HG03039 (cell line): ENCODE results near the gene AKR1C1.
"Not testable (repeated sequence)": the region's sequence is repeated elsewhere in the genome, so short reads cannot be mapped to it uniquely, and the experiment has no call there.

Source experiments
- ATAC-seq: cut with Tn5 transposase; IDR thresholded peaks from one replicate; pipeline ENCODE4 v1.9.1; 2021; ENCODE audit warnings: mild to moderate bottlenecking, moderate library complexity; ENCODE audit not compliant: unreplicated experiment

Gene AKR1C1

GRCh38 chr10:4947039-4947634 is 16.1 kb upstream of the AKR1C1 start:
- ATAC-seq = no peak

- no peak for ATAC-seq
These were observed 15.3 kb upstream of the AKR1C1 start for GRCh38 chr10:4947635-4948596.

GRCh38 chr10:4951512-4952162 is 11.6 kb upstream of the AKR1C1 start:
- not testable (repeated sequence) for ATAC-seq

GRCh38 chr10:4953405-4953804 is 9.8 kb upstream of the AKR1C1 start:
- no peak for ATAC-seq

GRCh38 chr10:4956088-4956487 is 7.1 kb upstream of the AKR1C1 start:
- ATAC-seq = not testable (repeated sequence)

GRCh38 chr10:4956955-4957645 is 6.1 kb upstream of the AKR1C1 start:
- not testable (repeated sequence) for ATAC-seq

GRCh38 chr10:4961558-4961957 is 1.7 kb upstream of the AKR1C1 start:
- not testable (repeated sequence) for ATAC-seq

GRCh38 chr10:4962308-4962707 is 907 bp upstream of the AKR1C1 start:
- ATAC-seq = not testable (repeated sequence)

- not testable (repeated sequence) for ATAC-seq
These were observed 570 bp downstream of the AKR1C1 start for GRCh38 chr10:4963815-4964154.

GRCh38 chr10:4965763-4966162 is 2.5 kb downstream of the AKR1C1 start:
- ATAC-seq = not testable (repeated sequence)

GRCh38 chr10:4967189-4967588 is 4.0 kb downstream of the AKR1C1 start:
- ATAC-seq = not testable (repeated sequence)

GRCh38 chr10:4969289-4969688 is 6.1 kb downstream of the AKR1C1 start:
- ATAC-seq = not testable (repeated sequence)

GRCh38 chr10:4970362-4970761 is 7.1 kb downstream of the AKR1C1 start:
- not testable (repeated sequence) for ATAC-seq

GRCh38 chr10:4972369-4973142 is 9.3 kb downstream of the AKR1C1 start:
- ATAC-seq = not testable (repeated sequence)

- not testable (repeated sequence) for ATAC-seq
These were observed 10.1 kb downstream of the AKR1C1 start for GRCh38 chr10:4973294-4973693.

- ATAC-seq = not testable (repeated sequence)
These were observed 11.2 kb downstream of the AKR1C1 start for GRCh38 chr10:4974400-4974799.

- ATAC-seq = no peak
These were observed 13.8 kb downstream of the AKR1C1 start for GRCh38 chr10:4977025-4977424.

- no peak for ATAC-seq
These were observed 15.7 kb downstream of the AKR1C1 start for GRCh38 chr10:4978870-4979269.

- ATAC-seq = no peak
These were observed 17.6 kb downstream of the AKR1C1 start for GRCh38 chr10:4980793-4981192.
